GM21390 (cell line): Measurements from ENCODE around the gene MRFAP1.
A peak's percentile ranks its signal among the peaks of the same experiment; 100 is the strongest.

ENCODE experiments used
- ATAC-seq: cut with Tn5 transposase; IDR thresholded peaks from one replicate; pipeline ENCODE4 v1.9.1; 2021; ENCODE audit not compliant: unreplicated experiment

Gene MRFAP1

GRCh38 chr4:6640292-6641163 is at the start of gene MRFAP1:
Gene MRFAP1, plus strand, starts transcription at chr4:6640685. Its CDS starts 178 bp downstream, at chr4:6640863.
- ATAC-seq: peak; percentile 78

GRCh38 chr4:6591313-6591712 is 49.2 kb upstream of the MRFAP1 start:
- peak; percentile 72 for ATAC-seq

GRCh38 chr4:6591781-6592180 is 48.7 kb upstream of the MRFAP1 start:
- ATAC-seq: no peak

GRCh38 chr4:6592804-6593563 is 47.5 kb upstream of the MRFAP1 start:
- ATAC-seq: no peak

DNA sequence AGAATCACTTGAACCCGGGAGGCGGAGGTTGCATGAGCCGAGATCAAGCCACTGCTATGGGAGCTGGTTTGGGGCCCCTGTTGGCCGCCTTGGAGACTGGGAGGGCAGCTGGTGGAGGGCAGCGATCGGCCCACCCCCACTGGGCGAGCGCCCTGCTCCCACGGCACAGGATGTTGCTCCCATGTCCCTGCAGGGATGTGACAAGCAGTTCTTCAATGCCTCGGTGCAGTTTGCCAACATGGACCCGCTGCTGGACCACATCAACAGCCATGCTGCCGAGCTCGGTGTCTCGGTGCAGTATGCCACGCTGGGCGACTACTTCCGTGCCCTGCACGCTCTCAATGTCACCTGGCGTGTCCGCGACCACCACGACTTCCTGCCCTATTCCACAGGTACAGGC is 46.1 kb upstream of the MRFAP1 start:
- ATAC-seq: no peak

DNA sequence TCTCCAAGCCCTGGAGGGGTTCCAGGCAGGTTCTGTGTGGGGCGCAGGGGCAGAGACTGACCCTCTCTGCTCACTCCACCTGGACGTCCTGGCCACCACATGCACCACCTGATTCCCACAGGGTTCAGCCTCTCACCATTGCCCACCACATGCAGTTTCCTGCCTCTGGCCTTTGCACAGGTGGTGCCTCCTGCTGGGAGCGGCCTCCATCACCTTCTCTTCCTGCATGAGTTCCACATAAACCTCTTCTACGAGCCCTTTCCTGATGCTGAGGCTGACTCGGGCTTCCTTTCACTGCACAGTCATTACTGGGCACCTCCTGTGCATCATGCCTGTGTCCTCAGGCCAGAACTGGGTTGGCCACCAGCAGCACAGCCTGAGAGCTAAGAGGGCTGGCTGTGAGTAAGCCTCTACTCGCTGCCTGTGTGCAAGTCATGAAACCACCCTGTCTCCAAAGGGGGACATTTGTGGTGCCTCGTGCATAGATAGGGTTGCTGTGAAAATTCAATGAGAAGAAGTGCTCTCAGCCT is 45.6 kb upstream of the MRFAP1 start:
- no peak for ATAC-seq

- no peak for ATAC-seq
These were observed 44.5 kb upstream of the MRFAP1 start for GRCh38 chr4:6595897-6596537.

GRCh38 chr4:6596948-6597347 is 43.5 kb upstream of the MRFAP1 start:
- no peak for ATAC-seq

DNA sequence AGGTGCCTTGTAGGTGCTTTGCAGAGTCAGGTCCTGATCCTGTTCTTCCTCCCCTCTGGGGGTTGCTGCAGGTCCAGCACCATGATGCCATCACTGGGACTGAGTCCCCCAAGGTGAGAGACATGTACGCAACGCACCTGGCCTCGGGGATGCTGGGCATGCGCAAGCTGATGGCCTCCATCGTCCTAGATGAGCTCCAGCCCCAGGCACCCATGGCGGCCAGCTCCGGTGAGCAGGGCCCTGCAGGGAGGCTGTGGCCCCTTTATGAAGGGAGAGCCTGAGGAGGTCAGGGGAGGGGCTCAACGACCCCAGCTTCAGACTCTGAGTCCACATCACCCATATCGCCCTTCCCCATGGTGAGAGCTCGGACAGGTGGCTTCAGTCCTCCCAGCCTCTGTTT is 42.4 kb upstream of the MRFAP1 start:
- no peak for ATAC-seq

GRCh38 chr4:6598641-6599040 is 41.8 kb upstream of the MRFAP1 start:
- no peak for ATAC-seq

GRCh38 chr4:6601661-6602250 is 38.7 kb upstream of the MRFAP1 start:
- ATAC-seq: no peak

DNA sequence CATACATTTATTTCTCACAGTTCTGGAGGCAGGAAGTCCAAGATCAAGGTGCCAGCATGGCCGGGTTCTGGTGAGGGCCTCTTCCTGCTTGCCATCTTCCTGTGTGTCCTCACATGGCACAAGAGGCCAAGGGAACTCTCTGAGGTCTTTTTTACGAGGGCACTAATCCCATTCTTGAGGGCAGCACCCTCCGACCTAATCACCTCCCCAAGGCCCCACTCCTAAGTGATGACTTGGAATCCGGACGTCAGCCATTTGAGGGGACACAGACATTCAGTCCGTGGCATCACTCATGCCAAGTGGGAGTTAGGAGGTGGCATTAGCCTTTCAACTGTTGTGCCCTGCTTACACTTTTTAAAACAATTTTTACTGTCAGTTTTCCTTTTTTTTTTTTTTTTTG is 38.2 kb upstream of the MRFAP1 start:
- ATAC-seq: no peak

GRCh38 chr4:6603128-6603527 is 37.4 kb upstream of the MRFAP1 start:
- no peak for ATAC-seq

DNA sequence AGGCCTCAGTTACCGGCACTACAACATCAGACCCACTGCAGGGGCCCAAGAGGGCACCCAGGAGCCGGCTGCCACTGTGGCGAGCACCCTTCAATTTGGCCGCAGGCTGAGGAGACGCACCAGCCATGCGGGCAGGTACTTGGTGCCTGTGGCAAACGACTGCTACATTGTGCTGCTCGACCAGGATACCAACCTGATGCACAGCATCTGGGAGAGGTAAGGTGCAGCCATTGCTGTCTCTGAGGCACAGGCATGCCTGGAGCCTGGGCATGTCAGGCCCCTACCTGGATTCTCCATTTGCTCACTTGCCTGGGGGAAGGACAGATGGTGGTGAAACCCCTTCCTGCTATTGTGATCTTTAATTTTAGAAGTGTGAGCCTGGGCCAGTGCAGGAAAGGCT is 35.4 kb upstream of the MRFAP1 start:
- ATAC-seq: no peak

DNA sequence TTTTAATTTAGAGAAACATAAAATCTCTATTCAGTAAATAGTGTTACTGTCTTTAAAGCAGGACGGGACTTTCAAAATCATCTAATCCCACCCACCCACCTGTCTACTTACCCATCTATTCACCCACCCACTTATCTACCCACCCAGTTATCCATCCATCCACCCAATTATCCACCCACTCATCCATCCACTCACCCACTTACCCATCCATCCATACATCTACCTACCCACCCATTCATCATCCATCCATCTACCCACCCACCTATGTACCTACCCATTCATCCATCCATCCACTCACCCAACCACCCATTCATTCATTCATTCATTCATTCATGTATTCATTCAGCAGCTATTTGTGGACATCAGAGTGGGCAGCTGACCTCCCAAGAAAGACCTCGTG is 34.9 kb upstream of the MRFAP1 start:
- ATAC-seq: no peak

DNA sequence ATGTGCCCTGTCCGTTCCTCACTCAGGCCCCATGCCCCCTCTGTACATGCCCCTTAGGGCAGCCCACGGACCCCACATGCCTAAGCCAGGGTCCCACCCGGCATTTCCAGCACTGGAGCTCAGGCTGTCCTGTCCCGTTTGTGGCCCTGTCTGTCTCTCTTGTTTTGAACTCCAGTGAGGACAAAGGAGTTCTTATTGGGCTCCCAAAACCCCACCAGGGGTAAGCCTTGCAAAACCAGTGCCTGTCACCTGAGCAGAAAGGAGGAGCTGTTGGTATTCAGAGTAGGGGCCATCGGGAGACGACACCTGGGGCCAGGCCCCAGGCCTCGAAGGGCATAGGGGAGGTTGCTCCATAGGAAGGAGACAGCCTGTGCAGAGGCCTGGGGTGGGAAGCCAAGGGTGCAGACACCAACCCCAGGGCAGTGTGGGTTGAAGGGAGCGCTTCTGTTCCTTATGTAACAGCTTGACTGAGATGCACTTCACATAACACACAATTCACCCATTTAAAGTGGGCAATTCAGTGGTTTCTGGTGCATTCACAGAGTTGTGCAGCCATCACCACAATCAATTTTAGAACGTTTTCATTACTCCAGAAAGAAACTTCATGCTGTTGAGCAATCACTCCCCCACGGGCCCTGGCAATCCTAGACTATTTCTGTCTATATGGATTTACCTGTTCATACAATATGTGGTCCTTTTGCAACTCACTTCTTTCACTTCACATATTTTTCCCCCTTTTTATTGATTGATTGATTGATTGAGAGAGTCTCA is 33.8 kb upstream of the MRFAP1 start:
- no peak for ATAC-seq

DNA sequence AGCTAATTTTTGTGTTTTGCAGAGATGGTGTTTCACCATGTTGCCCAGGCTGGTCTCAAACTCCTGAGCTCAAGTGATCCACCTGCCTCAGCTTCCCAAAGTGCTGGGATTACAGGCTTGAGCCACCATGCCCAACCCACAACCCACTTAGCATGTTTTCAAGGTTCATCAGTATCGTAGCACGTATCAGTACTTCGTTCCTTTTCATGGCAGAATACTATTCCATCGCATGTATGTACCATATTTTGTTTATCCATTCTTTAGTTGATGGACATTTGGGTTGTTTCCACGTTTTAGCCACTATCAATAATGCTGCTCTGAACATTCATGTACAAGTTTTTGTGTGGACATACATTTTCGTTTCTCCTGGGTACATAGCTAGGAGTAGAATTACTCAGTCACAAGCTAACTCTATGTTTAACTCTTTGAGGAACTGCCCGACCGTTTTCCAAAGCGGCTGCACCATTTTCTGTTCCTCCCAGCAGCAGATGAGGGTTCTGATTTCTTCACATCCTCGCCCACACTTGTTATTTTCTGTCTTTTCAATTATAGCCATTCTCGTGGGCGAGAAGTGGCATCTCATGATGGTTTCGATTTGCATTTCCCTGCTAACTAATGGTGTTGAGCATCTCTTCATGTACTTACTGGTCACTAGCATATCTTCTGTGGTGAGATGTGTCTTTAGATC is 33.0 kb upstream of the MRFAP1 start:
- no peak for ATAC-seq

- no peak for ATAC-seq
These were observed 31.6 kb upstream of the MRFAP1 start for GRCh38 chr4:6608758-6609414.

GRCh38 chr4:6609415-6610079 is 30.9 kb upstream of the MRFAP1 start:
- ATAC-seq: no peak
